Measurements from ENCODE around the gene ICE2. TPM values are rescaled to one million over a fixed set of nuclear protein-coding genes. Genes with fewer than 3 reads are reported as not detected.

Gene ICE2
- total and polyA plus RNA-seq, 4 donors, result 5.7 to 26.6 (median 16.8) TPM

- no peak overlapping the region for H3K9ac ChIP-seq (ENCODE audit: low read depth in 1 of 2, low read length in 2 of 2)
- peaks cover 1 to 8% (median 4%) of the 10 kb centered on the region in 4 donors for H3K36me3 ChIP-seq (ENCODE audit: control insufficient read depth in 4 of 4, insufficient read depth in 3 of 4, low read depth in 1 of 4, low read length in 3 of 4)
- peaks cover 0 to 5% (median 3%) of the 10 kb centered on the region in 4 donors for H3K4me1 ChIP-seq (ENCODE audit: control insufficient read depth in 4 of 4, insufficient read depth in 4 of 4, low read length in 3 of 4)
- H3K9me3 ChIP-seq (ENCODE audit: control insufficient read depth in 4 of 4, low read length in 3 of 4), result no peaks in the 10 kb centered on the region
- H3K4me3 ChIP-seq (ENCODE audit: low read depth in 1 of 3, low read length in 3 of 3), result no peak overlapping the region
- DNase-seq (ENCODE audit: low spot score), result no peak
- H3K27me3 ChIP-seq (ENCODE audit: control insufficient read depth in 4 of 4, insufficient read depth in 4 of 4, low read length in 3 of 4), result no peaks in the 10 kb centered on the region
- no peak overlapping the region for H3K27ac ChIP-seq (ENCODE audit: low read depth in 1 of 2, low read length in 2 of 2)
- TF ChIP-seq, protein P1, sequence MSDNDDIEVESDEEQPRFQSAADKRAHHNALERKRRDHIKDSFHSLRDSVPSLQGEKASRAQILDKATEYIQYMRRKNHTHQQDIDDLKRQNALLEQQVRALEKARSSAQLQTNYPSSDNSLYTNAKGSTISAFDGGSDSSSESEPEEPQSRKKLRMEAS (IDR thresholded peaks at IDR 0.05), result no peak
- no peak for TF ChIP-seq RXRA (IDR thresholded peaks at IDR 0.05)
- no peak for TF ChIP-seq HNF4G (IDR thresholded peaks at IDR 0.05)
- no peak for TF ChIP-seq GABPA (IDR thresholded peaks at IDR 0.05 in 1 of 2, conservative IDR thresholded peaks at IDR 0.05 in 1 of 2)
- TF ChIP-seq, protein P2, sequence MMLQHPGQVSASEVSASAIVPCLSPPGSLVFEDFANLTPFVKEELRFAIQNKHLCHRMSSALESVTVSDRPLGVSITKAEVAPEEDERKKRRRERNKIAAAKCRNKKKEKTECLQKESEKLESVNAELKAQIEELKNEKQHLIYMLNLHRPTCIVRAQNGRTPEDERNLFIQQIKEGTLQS (IDR thresholded peaks at IDR 0.05), result no peak
- TF ChIP-seq, protein P3, sequence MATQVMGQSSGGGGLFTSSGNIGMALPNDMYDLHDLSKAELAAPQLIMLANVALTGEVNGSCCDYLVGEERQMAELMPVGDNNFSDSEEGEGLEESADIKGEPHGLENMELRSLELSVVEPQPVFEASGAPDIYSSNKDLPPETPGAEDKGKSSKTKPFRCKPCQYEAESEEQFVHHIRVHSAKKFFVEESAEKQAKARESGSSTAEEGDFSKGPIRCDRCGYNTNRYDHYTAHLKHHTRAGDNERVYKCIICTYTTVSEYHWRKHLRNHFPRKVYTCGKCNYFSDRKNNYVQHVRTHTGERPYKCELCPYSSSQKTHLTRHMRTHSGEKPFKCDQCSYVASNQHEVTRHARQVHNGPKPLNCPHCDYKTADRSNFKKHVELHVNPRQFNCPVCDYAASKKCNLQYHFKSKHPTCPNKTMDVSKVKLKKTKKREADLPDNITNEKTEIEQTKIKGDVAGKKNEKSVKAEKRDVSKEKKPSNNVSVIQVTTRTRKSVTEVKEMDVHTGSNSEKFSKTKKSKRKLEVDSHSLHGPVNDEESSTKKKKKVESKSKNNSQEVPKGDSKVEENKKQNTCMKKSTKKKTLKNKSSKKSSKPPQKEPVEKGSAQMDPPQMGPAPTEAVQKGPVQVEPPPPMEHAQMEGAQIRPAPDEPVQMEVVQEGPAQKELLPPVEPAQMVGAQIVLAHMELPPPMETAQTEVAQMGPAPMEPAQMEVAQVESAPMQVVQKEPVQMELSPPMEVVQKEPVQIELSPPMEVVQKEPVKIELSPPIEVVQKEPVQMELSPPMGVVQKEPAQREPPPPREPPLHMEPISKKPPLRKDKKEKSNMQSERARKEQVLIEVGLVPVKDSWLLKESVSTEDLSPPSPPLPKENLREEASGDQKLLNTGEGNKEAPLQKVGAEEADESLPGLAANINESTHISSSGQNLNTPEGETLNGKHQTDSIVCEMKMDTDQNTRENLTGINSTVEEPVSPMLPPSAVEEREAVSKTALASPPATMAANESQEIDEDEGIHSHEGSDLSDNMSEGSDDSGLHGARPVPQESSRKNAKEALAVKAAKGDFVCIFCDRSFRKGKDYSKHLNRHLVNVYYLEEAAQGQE (IDR thresholded peaks at IDR 0.05), result no peak
- TF ChIP-seq FOXA2 (IDR thresholded peaks at IDR 0.05), result no peak
- TF ChIP-seq, protein P4, sequence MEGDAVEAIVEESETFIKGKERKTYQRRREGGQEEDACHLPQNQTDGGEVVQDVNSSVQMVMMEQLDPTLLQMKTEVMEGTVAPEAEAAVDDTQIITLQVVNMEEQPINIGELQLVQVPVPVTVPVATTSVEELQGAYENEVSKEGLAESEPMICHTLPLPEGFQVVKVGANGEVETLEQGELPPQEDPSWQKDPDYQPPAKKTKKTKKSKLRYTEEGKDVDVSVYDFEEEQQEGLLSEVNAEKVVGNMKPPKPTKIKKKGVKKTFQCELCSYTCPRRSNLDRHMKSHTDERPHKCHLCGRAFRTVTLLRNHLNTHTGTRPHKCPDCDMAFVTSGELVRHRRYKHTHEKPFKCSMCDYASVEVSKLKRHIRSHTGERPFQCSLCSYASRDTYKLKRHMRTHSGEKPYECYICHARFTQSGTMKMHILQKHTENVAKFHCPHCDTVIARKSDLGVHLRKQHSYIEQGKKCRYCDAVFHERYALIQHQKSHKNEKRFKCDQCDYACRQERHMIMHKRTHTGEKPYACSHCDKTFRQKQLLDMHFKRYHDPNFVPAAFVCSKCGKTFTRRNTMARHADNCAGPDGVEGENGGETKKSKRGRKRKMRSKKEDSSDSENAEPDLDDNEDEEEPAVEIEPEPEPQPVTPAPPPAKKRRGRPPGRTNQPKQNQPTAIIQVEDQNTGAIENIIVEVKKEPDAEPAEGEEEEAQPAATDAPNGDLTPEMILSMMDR (IDR thresholded peaks at IDR 0.05; ENCODE audit: low read depth, low read length, missing input control), result no peak
- TF ChIP-seq, protein P5, sequence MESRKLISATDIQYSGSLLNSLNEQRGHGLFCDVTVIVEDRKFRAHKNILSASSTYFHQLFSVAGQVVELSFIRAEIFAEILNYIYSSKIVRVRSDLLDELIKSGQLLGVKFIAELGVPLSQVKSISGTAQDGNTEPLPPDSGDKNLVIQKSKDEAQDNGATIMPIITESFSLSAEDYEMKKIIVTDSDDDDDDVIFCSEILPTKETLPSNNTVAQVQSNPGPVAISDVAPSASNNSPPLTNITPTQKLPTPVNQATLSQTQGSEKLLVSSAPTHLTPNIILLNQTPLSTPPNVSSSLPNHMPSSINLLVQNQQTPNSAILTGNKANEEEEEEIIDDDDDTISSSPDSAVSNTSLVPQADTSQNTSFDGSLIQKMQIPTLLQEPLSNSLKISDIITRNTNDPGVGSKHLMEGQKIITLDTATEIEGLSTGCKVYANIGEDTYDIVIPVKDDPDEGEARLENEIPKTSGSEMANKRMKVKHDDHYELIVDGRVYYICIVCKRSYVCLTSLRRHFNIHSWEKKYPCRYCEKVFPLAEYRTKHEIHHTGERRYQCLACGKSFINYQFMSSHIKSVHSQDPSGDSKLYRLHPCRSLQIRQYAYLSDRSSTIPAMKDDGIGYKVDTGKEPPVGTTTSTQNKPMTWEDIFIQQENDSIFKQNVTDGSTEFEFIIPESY (IDR thresholded peaks at IDR 0.05), result no peak
- TF ChIP-seq TAF1 (conservative IDR thresholded peaks at IDR 0.05), result no peak
- no peak for TF ChIP-seq SP1 (IDR thresholded peaks at IDR 0.05)
- no peak for TF ChIP-seq FOXA1 (IDR thresholded peaks at IDR 0.05)
- TF ChIP-seq HNF4A (conservative IDR thresholded peaks at IDR 0.05), result no peak
- no peak for TF ChIP-seq EGR1 (IDR thresholded peaks at IDR 0.05; ENCODE audit: low read depth in 2 of 2)
- TF ChIP-seq NR2F2 (IDR thresholded peaks at IDR 0.05), result no peak
- TF ChIP-seq RAD21 (IDR thresholded peaks at IDR 0.05), result no peak
- no peak for TF ChIP-seq JUND (IDR thresholded peaks at IDR 0.05)
- no peak for TF ChIP-seq YY1 (IDR thresholded peaks at IDR 0.05)
- 88% methylated on average over 1 of the region's 1 CpG for WGBS
Measured at GRCh38 chr15:60424006-60424405, 54.9 kb downstream of the ICE2 start.

Measured in liver (tissue), 9 donors.